ENCODE results near the gene ANP32A.

- no peak for TF ChIP-seq POLR2A (IDR thresholded peaks at IDR 0.05)
- TF ChIP-seq, protein P1, sequence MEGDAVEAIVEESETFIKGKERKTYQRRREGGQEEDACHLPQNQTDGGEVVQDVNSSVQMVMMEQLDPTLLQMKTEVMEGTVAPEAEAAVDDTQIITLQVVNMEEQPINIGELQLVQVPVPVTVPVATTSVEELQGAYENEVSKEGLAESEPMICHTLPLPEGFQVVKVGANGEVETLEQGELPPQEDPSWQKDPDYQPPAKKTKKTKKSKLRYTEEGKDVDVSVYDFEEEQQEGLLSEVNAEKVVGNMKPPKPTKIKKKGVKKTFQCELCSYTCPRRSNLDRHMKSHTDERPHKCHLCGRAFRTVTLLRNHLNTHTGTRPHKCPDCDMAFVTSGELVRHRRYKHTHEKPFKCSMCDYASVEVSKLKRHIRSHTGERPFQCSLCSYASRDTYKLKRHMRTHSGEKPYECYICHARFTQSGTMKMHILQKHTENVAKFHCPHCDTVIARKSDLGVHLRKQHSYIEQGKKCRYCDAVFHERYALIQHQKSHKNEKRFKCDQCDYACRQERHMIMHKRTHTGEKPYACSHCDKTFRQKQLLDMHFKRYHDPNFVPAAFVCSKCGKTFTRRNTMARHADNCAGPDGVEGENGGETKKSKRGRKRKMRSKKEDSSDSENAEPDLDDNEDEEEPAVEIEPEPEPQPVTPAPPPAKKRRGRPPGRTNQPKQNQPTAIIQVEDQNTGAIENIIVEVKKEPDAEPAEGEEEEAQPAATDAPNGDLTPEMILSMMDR (IDR thresholded peaks at IDR 0.05 in 4 of 5, conservative IDR thresholded peaks at IDR 0.05 in 1 of 5): no peak
Measured at GRCh38 chr15:68852461-68852860, 31.8 kb upstream of the ANP32A start.
